ENCODE results near the gene TSPOAP1.

Gene TSPOAP1

DNA sequence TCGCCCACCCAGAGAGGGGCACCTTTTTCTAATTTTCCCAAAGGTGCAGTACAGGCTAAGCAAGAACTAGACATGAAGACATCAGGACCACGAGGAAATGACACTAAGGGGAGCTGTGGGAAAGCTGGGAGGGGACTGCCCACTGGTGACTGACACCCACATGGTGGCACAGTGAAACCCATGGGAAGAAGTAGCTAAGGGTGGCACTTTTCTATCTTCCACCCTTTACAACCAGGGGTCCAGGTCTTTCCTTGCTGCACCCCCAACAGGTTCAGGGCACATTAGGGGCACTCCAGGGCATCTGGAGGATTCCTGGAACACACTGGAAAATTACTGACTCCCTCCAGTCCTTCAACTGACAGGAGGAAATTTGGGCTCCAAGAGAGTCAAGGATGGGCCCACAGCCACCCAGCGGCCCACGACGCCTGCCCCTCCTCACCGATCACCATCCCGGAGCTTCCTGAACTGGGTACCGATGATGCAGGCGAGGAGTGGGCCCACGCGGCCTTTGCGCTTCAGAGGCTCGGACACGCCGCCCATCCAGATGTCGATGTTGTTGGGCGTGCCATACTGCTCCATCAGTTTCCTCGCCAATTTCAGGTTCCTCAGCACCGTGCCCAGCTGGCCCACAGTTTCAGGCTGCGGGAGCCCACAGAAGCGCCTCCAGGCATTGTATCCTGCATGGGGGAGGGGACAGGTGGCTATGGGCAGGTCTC, 57.2 kb downstream of the TSPOAP1 start:
- TF ChIP-seq BACH2 (CRISPR knock-in tag; IDR thresholded peaks at IDR 0.05; ENCODE audit: borderline replicate concordance) (no peak), ESRRG (CRISPR knock-in tag; IDR thresholded peaks at IDR 0.05) (no peak), ZNF8 (CRISPR knock-in tag; IDR thresholded peaks at IDR 0.05) (no peak), RARB (CRISPR knock-in tag; IDR thresholded peaks at IDR 0.05) (no peak), ZFP3 (CRISPR knock-in tag; IDR thresholded peaks at IDR 0.05) (no peak), CSRNP3 (CRISPR knock-in tag; IDR thresholded peaks at IDR 0.05) (no peak), PPARA (CRISPR knock-in tag; IDR thresholded peaks at IDR 0.05; ENCODE audit: borderline replicate concordance) (no peak), ZNF70 (CRISPR knock-in tag; IDR thresholded peaks at IDR 0.05) (no peak), CREB5 (CRISPR knock-in tag; IDR thresholded peaks at IDR 0.05; ENCODE audit: low read depth) (no peak)
- ATAC-seq, result no peak

- no peak; the same call in 2 of the 3 replicates for ATAC-seq
- no peak for TF ChIP-seq ESRRG (CRISPR knock-in tag; IDR thresholded peaks at IDR 0.05)
Measured at GRCh38 chr17:58270476-58271215, 57.9 kb downstream of the TSPOAP1 start.

GRCh38 chr17:58269557-58270291, 58.9 kb downstream of the TSPOAP1 start:
- no peak for TF ChIP-seq ZC3H10 (CRISPR knock-in tag; IDR thresholded peaks at IDR 0.05)
- no peak for TF ChIP-seq ZFP30 (CRISPR knock-in tag; IDR thresholded peaks at IDR 0.05)
- no peak for TF ChIP-seq ZNF70 (CRISPR knock-in tag; IDR thresholded peaks at IDR 0.05)
- TF ChIP-seq PPARA (CRISPR knock-in tag; IDR thresholded peaks at IDR 0.05; ENCODE audit: borderline replicate concordance), result no peak
- ATAC-seq, result no peak

- no peak for ATAC-seq
- no peak for TF ChIP-seq ESRRG (CRISPR knock-in tag; IDR thresholded peaks at IDR 0.05)
- TF ChIP-seq CSRNP3 (CRISPR knock-in tag; IDR thresholded peaks at IDR 0.05), result no peak
- TF ChIP-seq PATZ1 (CRISPR knock-in tag; IDR thresholded peaks at IDR 0.05; ENCODE audit: borderline replicate concordance), result no peak
- TF ChIP-seq BACH2 (CRISPR knock-in tag; IDR thresholded peaks at IDR 0.05; ENCODE audit: borderline replicate concordance), result no peak
- TF ChIP-seq ZNF565 (CRISPR knock-in tag; conservative IDR thresholded peaks at IDR 0.05; ENCODE audit: low read depth), result no peak
- TF ChIP-seq ZNF8 (CRISPR knock-in tag; IDR thresholded peaks at IDR 0.05), result no peak
- TF ChIP-seq ZFP3 (CRISPR knock-in tag; IDR thresholded peaks at IDR 0.05), result no peak
- no peak for TF ChIP-seq CSDC2 (CRISPR knock-in tag; IDR thresholded peaks at IDR 0.05)
- no peak for TF ChIP-seq ZNF70 (CRISPR knock-in tag; IDR thresholded peaks at IDR 0.05)
- no peak for TF ChIP-seq TOX (CRISPR knock-in tag; IDR thresholded peaks at IDR 0.05; ENCODE audit: borderline replicate concordance)
- no peak for TF ChIP-seq ISL1 (CRISPR knock-in tag; IDR thresholded peaks at IDR 0.05)
- TF ChIP-seq SNAI2 (CRISPR knock-in tag; IDR thresholded peaks at IDR 0.05), result no peak
- TF ChIP-seq POU6F1 (CRISPR knock-in tag; IDR thresholded peaks at IDR 0.05; ENCODE audit: borderline replicate concordance, low read depth), result no peak
- TF ChIP-seq ARNTL (CRISPR knock-in tag; IDR thresholded peaks at IDR 0.05; ENCODE audit: borderline replicate concordance, low read depth), result no peak
- TF ChIP-seq ZFP30 (CRISPR knock-in tag; IDR thresholded peaks at IDR 0.05), result no peak
- TF ChIP-seq TCF4 (CRISPR knock-in tag; IDR thresholded peaks at IDR 0.05; ENCODE audit: borderline replicate concordance), result no peak
- no peak for TF ChIP-seq GLIS3 (CRISPR knock-in tag; IDR thresholded peaks at IDR 0.05)
- TF ChIP-seq PPARA (CRISPR knock-in tag; IDR thresholded peaks at IDR 0.05; ENCODE audit: borderline replicate concordance), result no peak
- no peak for TF ChIP-seq ZC3H10 (CRISPR knock-in tag; IDR thresholded peaks at IDR 0.05)
Measured at GRCh38 chr17:58268774-58269556, 59.6 kb downstream of the TSPOAP1 start.
